NCI-H69 (cell line): ENCODE measurements around the gene CLEC2L.

ENCODE experiments used
- DNase-seq: peaks from one replicate; lab custom pipeline; 2025; lab: John Stamatoyannopoulos, UW

Gene CLEC2L

GRCh38 chr7:139575338-139575680, 51.8 kb downstream of the CLEC2L start:
- DNase-seq = no peak

- no peak for DNase-seq
These were observed 52.9 kb downstream of the CLEC2L start for GRCh38 chr7:139576179-139576973.

- no peak for DNase-seq
These were observed 57.0 kb downstream of the CLEC2L start for GRCh38 chr7:139580435-139580834.

GRCh38 chr7:139582130-139582650, 58.7 kb downstream of the CLEC2L start:
- no peak for DNase-seq

GRCh38 chr7:139582671-139583155, 59.2 kb downstream of the CLEC2L start:
- no peak for DNase-seq

GRCh38 chr7:139583826-139584553, 60.5 kb downstream of the CLEC2L start:
- no peak for DNase-seq

GRCh38 chr7:139585042-139585441, 61.6 kb downstream of the CLEC2L start:
- no peak for DNase-seq

- no peak for DNase-seq
These were observed 62.8 kb downstream of the CLEC2L start for GRCh38 chr7:139586286-139586685.

GRCh38 chr7:139587535-139587934, 64.0 kb downstream of the CLEC2L start:
- no peak for DNase-seq

GRCh38 chr7:139588632-139589031, 65.1 kb downstream of the CLEC2L start:
- DNase-seq = no peak

GRCh38 chr7:139589474-139589873, 66.0 kb downstream of the CLEC2L start:
- no peak for DNase-seq

- no peak for DNase-seq
These were observed 68.2 kb downstream of the CLEC2L start for GRCh38 chr7:139591550-139592195.

- no peak for DNase-seq
These were observed 69.4 kb downstream of the CLEC2L start for GRCh38 chr7:139592801-139593461.

- DNase-seq = no peak
These were observed 70.6 kb downstream of the CLEC2L start for GRCh38 chr7:139594090-139594489.
